AG04450 (cell line): ENCODE data around the gene LRP1B. TPM values are rescaled to one million over a fixed set of nuclear protein-coding genes. Genes with fewer than 3 reads are reported as not detected.
A peak's percentile ranks its signal among the peaks of the same experiment; 100 is the strongest.

Experiments
- CTCF ChIA-PET: fragments of 300-600, 350-600 bp; formaldehyde crosslinking; extraction: SDS; loops from one replicate; lab custom pipeline; 2022; ENCODE audit warnings: antibody characterized with exemption, inconsistent platforms; lab: Charles Lee
- POLR2A ChIA-PET: fragments of 350-600 bp; formaldehyde crosslinking; extraction: SDS; loops from one replicate; lab custom pipeline; 2021; ENCODE audit warnings: antibody characterized with exemption, inconsistent platforms; lab: Yijun Ruan, JAX
- DNase-seq: peaks from one replicate; pipeline ENCODE4 v3.0.0-alpha.2; 2011; ENCODE audit warnings: low read depth, low spot score
- H3K27ac ChIP-seq: one replicate; pipeline ENCODE4 v1.5.1; 2012; ENCODE audit warnings: low read depth, low read length, control low read depth
- H3K27me3 ChIP-seq: one replicate; pipeline ENCODE4 v1.6.0; 2012; ENCODE audit warnings: low read length; ENCODE audit not compliant: control insufficient read depth, insufficient read depth
- H3K4me3 ChIP-seq: 2 replicates; pipeline ENCODE4 v1.5.1; 2011; ENCODE audit warnings: mild to moderate bottlenecking, low read depth, low read length, control low read depth
- H3K9me3 ChIP-seq: 2 replicates; pipeline ENCODE4 v1.5.1; 2012; ENCODE audit warnings: low read length; ENCODE audit not compliant: control insufficient read depth, insufficient read depth
- polyA plus RNA-seq: library from polyadenylated mRNA; depleted of rRNA; stranded (reverse); fragments of >200 nt; gene quantifications from 2 replicates; pipeline ENCODE4 v1.2.3, GENCODE V29; 2011
- TF ChIP-seq, protein P1 (sequence below): IDR thresholded peaks from 2 replicates; pipeline ENCODE4 v1.5.1; 2011; ENCODE audit warnings: low read depth, low read length, control low read depth, inconsistent platforms

The LRP1B gene
- polyA plus RNA-seq, 1 experiment: 0.15 TPM

DNA sequence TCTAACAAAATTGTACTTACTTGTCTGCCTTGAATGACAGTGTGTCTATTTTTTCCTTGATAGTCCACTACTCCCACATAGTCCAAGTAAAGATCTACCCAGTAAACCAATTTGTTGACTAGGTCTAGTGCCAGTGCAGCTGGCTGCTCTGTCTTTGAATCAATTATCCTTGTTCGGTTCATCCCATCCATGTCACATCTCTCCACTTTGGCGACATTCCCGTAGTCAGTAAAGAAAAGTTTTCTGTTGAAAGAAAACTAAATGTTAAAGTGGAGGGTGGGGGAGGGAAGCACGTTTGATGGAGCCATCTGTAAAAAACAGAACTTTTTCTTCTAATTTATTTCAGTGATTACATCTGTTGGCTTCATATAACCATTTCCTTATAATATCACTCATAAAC, 1068.8 kb downstream of the LRP1B start:
- no peak for DNase-seq
- TF ChIP-seq, protein P1, sequence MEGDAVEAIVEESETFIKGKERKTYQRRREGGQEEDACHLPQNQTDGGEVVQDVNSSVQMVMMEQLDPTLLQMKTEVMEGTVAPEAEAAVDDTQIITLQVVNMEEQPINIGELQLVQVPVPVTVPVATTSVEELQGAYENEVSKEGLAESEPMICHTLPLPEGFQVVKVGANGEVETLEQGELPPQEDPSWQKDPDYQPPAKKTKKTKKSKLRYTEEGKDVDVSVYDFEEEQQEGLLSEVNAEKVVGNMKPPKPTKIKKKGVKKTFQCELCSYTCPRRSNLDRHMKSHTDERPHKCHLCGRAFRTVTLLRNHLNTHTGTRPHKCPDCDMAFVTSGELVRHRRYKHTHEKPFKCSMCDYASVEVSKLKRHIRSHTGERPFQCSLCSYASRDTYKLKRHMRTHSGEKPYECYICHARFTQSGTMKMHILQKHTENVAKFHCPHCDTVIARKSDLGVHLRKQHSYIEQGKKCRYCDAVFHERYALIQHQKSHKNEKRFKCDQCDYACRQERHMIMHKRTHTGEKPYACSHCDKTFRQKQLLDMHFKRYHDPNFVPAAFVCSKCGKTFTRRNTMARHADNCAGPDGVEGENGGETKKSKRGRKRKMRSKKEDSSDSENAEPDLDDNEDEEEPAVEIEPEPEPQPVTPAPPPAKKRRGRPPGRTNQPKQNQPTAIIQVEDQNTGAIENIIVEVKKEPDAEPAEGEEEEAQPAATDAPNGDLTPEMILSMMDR: no peak
- CTCF ChIA-PET: no interaction called here
- Histone ChIP-seq H3K4me3 (no peak overlapping the region), H3K9me3 (no peaks in the 10 kb centered on the region), H3K27ac (no peak overlapping the region), H3K27me3 (no peaks in the 10 kb centered on the region)
- POLR2A ChIA-PET: no interaction called here

DNA sequence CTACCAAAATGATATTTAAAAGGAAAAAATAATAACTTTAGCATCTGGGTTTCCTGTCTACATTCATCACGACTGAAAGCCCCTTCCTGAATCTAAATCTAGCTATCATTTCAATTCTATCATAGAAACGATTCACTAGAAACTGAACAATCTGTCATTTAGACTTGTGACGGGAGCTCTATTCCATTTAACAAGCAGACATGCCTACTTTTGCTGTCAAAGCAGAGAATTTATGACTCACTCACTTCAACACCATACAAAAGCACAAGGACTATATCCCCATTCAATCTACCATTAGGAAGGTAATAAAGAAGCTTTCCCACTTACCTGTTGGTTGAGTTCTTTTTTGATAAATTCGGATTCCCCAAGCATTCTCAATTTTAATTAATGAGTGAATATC, 1072.3 kb downstream of the LRP1B start:
- Histone ChIP-seq H3K27me3 (no peaks in the 10 kb centered on the region), H3K27ac (no peak overlapping the region), H3K4me3 (no peak overlapping the region), H3K9me3 (no peaks in the 10 kb centered on the region)
- DNase-seq: no peak
- POLR2A ChIA-PET: no interaction called here
- TF ChIP-seq, protein P1: no peak
- CTCF ChIA-PET: no interaction called here

DNA sequence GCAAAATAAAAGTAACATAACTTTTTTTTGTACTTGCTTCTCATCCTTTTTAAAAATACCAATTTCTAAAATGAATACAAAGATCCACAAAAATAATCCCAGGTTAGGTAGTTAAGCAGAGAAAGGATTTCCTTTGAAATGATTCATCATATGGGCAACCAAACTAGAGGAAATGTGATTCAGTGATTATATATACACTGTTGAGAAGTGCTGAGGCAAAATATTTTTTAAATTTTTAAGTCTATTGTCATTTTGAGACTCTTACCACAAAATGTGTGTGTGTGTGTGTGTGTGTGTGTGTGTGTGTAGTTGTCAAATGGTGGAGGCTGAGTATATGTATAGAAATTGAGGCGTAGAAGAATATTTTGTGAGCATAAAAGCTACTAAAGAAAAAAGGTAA, 1075.3 kb downstream of the LRP1B start:
- Histone ChIP-seq H3K27ac (no peak overlapping the region), H3K27me3 (no peaks in the 10 kb centered on the region), H3K9me3 (no peaks in the 10 kb centered on the region), H3K4me3 (no peak overlapping the region)
- DNase-seq: peak; percentile 34
- CTCF ChIA-PET: no interaction called here
- POLR2A ChIA-PET: no interaction called here
- TF ChIP-seq, protein P1: no peak

DNA sequence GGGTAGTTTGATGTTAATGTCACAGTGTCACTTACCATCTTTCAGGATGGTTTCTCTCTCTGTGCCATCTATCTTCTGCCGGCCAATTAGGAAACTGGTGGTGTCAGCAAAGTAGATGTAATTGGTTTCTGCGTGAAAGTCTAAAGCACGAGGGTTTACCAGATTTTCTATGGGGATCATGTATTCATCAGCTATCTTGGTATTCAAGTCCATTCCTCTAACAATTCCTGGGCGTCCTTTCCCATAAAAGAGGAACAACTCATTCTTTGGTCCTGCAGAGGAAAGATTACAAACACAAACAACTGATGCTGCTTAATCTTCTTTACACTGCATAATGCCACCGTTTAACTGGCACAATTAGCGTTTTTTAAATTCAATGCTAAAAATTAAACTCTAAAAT, 1081.9 kb downstream of the LRP1B start:
- no peaks in the 10 kb centered on the region for H3K9me3 ChIP-seq
- no peak overlapping the region for H3K27ac ChIP-seq
- H3K27me3 ChIP-seq: no peaks in the 10 kb centered on the region
- CTCF ChIA-PET: no interaction called here
- H3K4me3 ChIP-seq: no peak overlapping the region
- POLR2A ChIA-PET: no interaction called here
- TF ChIP-seq, protein P1: no peak
- no peak for DNase-seq

DNA sequence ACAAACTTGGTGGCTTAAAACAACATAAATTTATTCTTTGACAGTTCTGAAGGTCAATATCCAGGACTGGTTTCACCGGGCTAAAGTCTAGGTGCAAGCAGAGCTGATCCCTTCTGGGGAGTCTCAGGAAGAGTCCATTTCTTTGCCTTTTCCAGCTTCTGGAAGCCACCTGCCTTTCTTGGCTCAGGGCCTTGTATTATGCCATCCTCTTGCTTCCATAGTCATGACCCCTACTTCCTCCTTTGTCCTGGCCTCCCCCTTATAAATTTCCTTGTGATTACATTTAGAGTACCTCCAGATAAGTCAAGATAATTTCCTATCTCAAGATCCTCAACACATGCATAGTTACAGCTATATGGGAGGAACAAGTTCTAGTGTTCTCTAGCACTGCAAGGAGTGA, 1089.5 kb downstream of the LRP1B start:
- H3K4me3 ChIP-seq: no peak overlapping the region
- ChIA-PET POLR2A (no interaction called here), CTCF (no interaction called here)
- no peaks in the 10 kb centered on the region for H3K9me3 ChIP-seq
- no peak for DNase-seq
- H3K27ac ChIP-seq: no peak overlapping the region
- TF ChIP-seq, protein P1: no peak
- no peaks in the 10 kb centered on the region for H3K27me3 ChIP-seq
